ENCODE measurements around the gene AAMDC. TPM values are rescaled to one million over a fixed set of nuclear protein-coding genes. Genes with fewer than 3 reads are reported as not detected.
"Not testable (repeated sequence)": the region's sequence is repeated elsewhere in the genome, so short reads cannot be mapped to it uniquely, and the experiment has no call there.

The AAMDC gene
- total RNA-seq, 1 donor from 2014 or later, result 25.2 TPM

- not testable (repeated sequence) for H3K9me3 ChIP-seq (ENCODE audit: low read depth); H3K27ac ChIP-seq; H3K4me3 ChIP-seq; H3K4me1 Mint-ChIP-seq; H3F3A ChIP-seq (ENCODE audit: low read depth); H2AFZ ChIP-seq (replicated peaks); DNase-seq (ENCODE audit: low spot score); H3K4me1 ChIP-seq; H3K27me3 ChIP-seq; H3K36me3 ChIP-seq; H3K4me2 ChIP-seq; H3K9ac ChIP-seq; H3K79me2 ChIP-seq (ENCODE audit: low read depth); H3K27me3 Mint-ChIP-seq (ENCODE audit: insufficient read depth, low read depth); H3K4me3 Mint-ChIP-seq; H3K27ac Mint-ChIP-seq; H4K20me1 ChIP-seq (ENCODE audit: low read depth); H3K9me3 Mint-ChIP-seq
- peaks cover 22% of the 10 kb centered on the region for H3K36me3 Mint-ChIP-seq
Observed at GRCh38 chr11:77894949-77895348, 74.0 kb downstream of the AAMDC start.

GRCh38 chr11:77908835-77909234, 87.9 kb downstream of the AAMDC start:
- no peaks in the 10 kb centered on the region for H3K36me3 ChIP-seq
- TF ChIP-seq EZH2 (IDR thresholded peaks at IDR 0.05) (no peak), EZH2phosphoT487 (IDR thresholded peaks at IDR 0.05) (no peak), CTCF (IDR thresholded peaks at IDR 0.05) (no peak)
- no peak overlapping the region for H3K4me3 Mint-ChIP-seq
- H3K27ac ChIP-seq, result no peak overlapping the region
- no peaks in the 10 kb centered on the region for H3K79me2 ChIP-seq (ENCODE audit: low read depth)
- no peaks in the 10 kb centered on the region for H3K9me3 Mint-ChIP-seq
- H3K4me1 Mint-ChIP-seq, result no peaks in the 10 kb centered on the region
- H3K36me3 Mint-ChIP-seq, result peaks cover 6% of the 10 kb centered on the region
- DNase-seq (ENCODE audit: low spot score), result no peak
- H3K27me3 ChIP-seq, result no peaks in the 10 kb centered on the region
- no peak overlapping the region for H2AFZ ChIP-seq (replicated peaks)
- no peak overlapping the region for H3K27ac Mint-ChIP-seq
- no peaks in the 10 kb centered on the region for H3F3A ChIP-seq (ENCODE audit: low read depth)
- no peaks in the 10 kb centered on the region for H3K27me3 Mint-ChIP-seq (ENCODE audit: insufficient read depth, low read depth)
- H3K9ac ChIP-seq, result no peak overlapping the region
- no peak overlapping the region for H3K4me3 ChIP-seq
- H3K4me2 ChIP-seq, result no peak overlapping the region
- H3K9me3 ChIP-seq (ENCODE audit: low read depth), result no peaks in the 10 kb centered on the region
- H4K20me1 ChIP-seq (ENCODE audit: low read depth), result no peaks in the 10 kb centered on the region
- no peaks in the 10 kb centered on the region for H3K4me1 ChIP-seq

- no peaks in the 10 kb centered on the region for H3K36me3 ChIP-seq
- H3K9me3 ChIP-seq (ENCODE audit: low read depth), result no peaks in the 10 kb centered on the region
- no peaks in the 10 kb centered on the region for H3K9me3 Mint-ChIP-seq
- no peaks in the 10 kb centered on the region for H4K20me1 ChIP-seq (ENCODE audit: low read depth)
- H3K4me2 ChIP-seq, result no peak overlapping the region
- H3K27me3 Mint-ChIP-seq (ENCODE audit: insufficient read depth, low read depth), result no peaks in the 10 kb centered on the region
- no peak for DNase-seq (ENCODE audit: low spot score)
- H3K36me3 Mint-ChIP-seq, result peaks cover 8% of the 10 kb centered on the region
- no peak overlapping the region for H3K27ac Mint-ChIP-seq
- no peaks in the 10 kb centered on the region for H3K27me3 ChIP-seq
- TF ChIP-seq CTCF (IDR thresholded peaks at IDR 0.05) (no peak), EZH2 (IDR thresholded peaks at IDR 0.05) (no peak), EZH2phosphoT487 (IDR thresholded peaks at IDR 0.05) (no peak)
- no peaks in the 10 kb centered on the region for H3K4me1 Mint-ChIP-seq
- H3K4me3 ChIP-seq, result no peak overlapping the region
- H3K9ac ChIP-seq, result no peak overlapping the region
- no peaks in the 10 kb centered on the region for H3K79me2 ChIP-seq (ENCODE audit: low read depth)
- H3K4me3 Mint-ChIP-seq, result no peak overlapping the region
- no peak overlapping the region for H3K27ac ChIP-seq
- no peaks in the 10 kb centered on the region for H3K4me1 ChIP-seq
- no peak overlapping the region for H2AFZ ChIP-seq (replicated peaks)
- H3F3A ChIP-seq (ENCODE audit: low read depth), result no peaks in the 10 kb centered on the region
Observed at GRCh38 chr11:77909277-77909676, 88.3 kb downstream of the AAMDC start.

GRCh38 chr11:77910828-77911227, 89.9 kb downstream of the AAMDC start:
- H2AFZ ChIP-seq (replicated peaks); H3K9me3 ChIP-seq (ENCODE audit: low read depth); DNase-seq (ENCODE audit: low spot score); H3K4me3 ChIP-seq; H3K9ac ChIP-seq; H3K4me2 ChIP-seq; H3K36me3 Mint-ChIP-seq; H4K20me1 ChIP-seq (ENCODE audit: low read depth); H3K36me3 ChIP-seq; H3K79me2 ChIP-seq (ENCODE audit: low read depth); H3K27me3 ChIP-seq; H3K27ac ChIP-seq; H3K27me3 Mint-ChIP-seq (ENCODE audit: insufficient read depth, low read depth); H3K4me1 ChIP-seq; H3F3A ChIP-seq (ENCODE audit: low read depth); H3K4me1 Mint-ChIP-seq; H3K9me3 Mint-ChIP-seq; H3K27ac Mint-ChIP-seq; H3K4me3 Mint-ChIP-seq: not testable (repeated sequence)

- not testable (repeated sequence) for H3K4me1 ChIP-seq; H3K9me3 Mint-ChIP-seq; H3K4me1 Mint-ChIP-seq; DNase-seq (ENCODE audit: low spot score); H3K36me3 ChIP-seq; H3K4me3 ChIP-seq; H2AFZ ChIP-seq (replicated peaks); H3K4me2 ChIP-seq; H3K79me2 ChIP-seq (ENCODE audit: low read depth); H3F3A ChIP-seq (ENCODE audit: low read depth); H3K27ac Mint-ChIP-seq; H3K4me3 Mint-ChIP-seq; H3K27ac ChIP-seq; H3K27me3 Mint-ChIP-seq (ENCODE audit: insufficient read depth, low read depth); H3K27me3 ChIP-seq; H4K20me1 ChIP-seq (ENCODE audit: low read depth); H3K9me3 ChIP-seq (ENCODE audit: low read depth); H3K9ac ChIP-seq
- H3K36me3 Mint-ChIP-seq, result peaks cover 12% of the 10 kb centered on the region
Observed at GRCh38 chr11:77913608-77914306, 92.8 kb downstream of the AAMDC start.

- H3F3A ChIP-seq (ENCODE audit: low read depth); H3K9me3 Mint-ChIP-seq; H3K4me2 ChIP-seq; H3K36me3 ChIP-seq; H3K27ac Mint-ChIP-seq; H2AFZ ChIP-seq (replicated peaks); H3K9me3 ChIP-seq (ENCODE audit: low read depth); H3K79me2 ChIP-seq (ENCODE audit: low read depth); H4K20me1 ChIP-seq (ENCODE audit: low read depth); H3K4me3 ChIP-seq; H3K4me1 Mint-ChIP-seq; H3K27me3 ChIP-seq; H3K4me1 ChIP-seq; H3K27me3 Mint-ChIP-seq (ENCODE audit: insufficient read depth, low read depth); H3K9ac ChIP-seq; DNase-seq (ENCODE audit: low spot score); H3K4me3 Mint-ChIP-seq; H3K27ac ChIP-seq: not testable (repeated sequence)
- H3K36me3 Mint-ChIP-seq, result peaks cover 12% of the 10 kb centered on the region
Observed at GRCh38 chr11:77914307-77914791, 93.4 kb downstream of the AAMDC start.

All from neural progenitor cell (in vitro differentiated cells).